ENCODE results near the gene EFCAB9. TPM values are rescaled to one million over a fixed set of nuclear protein-coding genes. Genes with fewer than 3 reads are reported as not detected.

Gene EFCAB9
- total RNA-seq (2021): not detected in 2 replicates
- long read RNA-seq: 0 reads

- H3K23me2 ChIP-seq (ENCODE audit: insufficient read length, low read depth, low read length, poor library complexity, severe bottlenecking): peaks cover 5% of the 10 kb centered on the region
- H3K27ac Mint-ChIP-seq: no peak within 1 kb of the TSS
- WGBS (ENCODE audit: extremely low coverage, insufficient read length, low lambda C conversion rate): no CpG with 5 or more reads among the region's 6 CpGs
Measured at GRCh38 chr5:172193872-172194271, at the start of gene EFCAB9. Gene EFCAB9, plus strand, starts transcription at chr5:172194172. Its CDS starts 1 bp downstream, at chr5:172194173.

More at GRCh38 chr5:172193872-172194271, at the start of gene EFCAB9:
- Mint-ChIP-seq H3K27me3 (ENCODE audit: low read depth) (peaks cover 14% of the 10 kb centered on the region), H3K9me3 (peaks cover 2 to 6% of the 10 kb centered on the region in 2 experiments; a peak in 4 of 5 replicates), H3K4me1 (peaks cover 10 to 13% of the 10 kb centered on the region in 2 experiments), H3K4me3 (no peak within 1 kb of the TSS), H3K36me3 (ENCODE audit: insufficient read depth in 1 of 3, low read depth in 3 of 3) (peaks cover 0 to 6% (median 4%) of the 10 kb centered on the region in 3 experiments; a peak in 4 of 7 replicates)
- Histone ChIP-seq H4K5ac (ENCODE audit: insufficient read length, low read depth, low read length) (no peak within 1 kb of the TSS), H3K79me1 (ENCODE audit: insufficient read depth, low read depth, low read length, poor library complexity, severe bottlenecking) (no peaks in the 10 kb centered on the region), H3K56ac (ENCODE audit: insufficient read length, low read depth, low read length) (no peak within 1 kb of the TSS), H2BK15ac (ENCODE audit: low read depth, low read length) (no peak within 1 kb of the TSS), H2BK5ac (ENCODE audit: insufficient read length, low read length) (no peak within 1 kb of the TSS), H4K91ac (ENCODE audit: insufficient read length, low read depth, low read length) (no peak within 1 kb of the TSS), H3K9me3 (ENCODE audit: control insufficient read depth, low read depth, low read length) (no peaks in the 10 kb centered on the region), H2BK120ac (ENCODE audit: low read depth, low read length, poor library complexity, severe bottlenecking) (no peak within 1 kb of the TSS), H3K27ac (ENCODE audit: insufficient read length, low read depth, low read length) (no peak within 1 kb of the TSS), H3K27me3 (ENCODE audit: insufficient read depth, low read length) (no peaks in the 10 kb centered on the region; the same call in 1 of the 2 replicates), H2BK20ac (ENCODE audit: low read depth, low read length, poor library complexity, severe bottlenecking) (no peak within 1 kb of the TSS), H3K9ac (ENCODE audit: extremely low read depth, insufficient read length, low read length) (no peak within 1 kb of the TSS), H2BK12ac (ENCODE audit: insufficient read length, low read depth, low read length) (no peak within 1 kb of the TSS), H3T11ph (ENCODE audit: low read length) (no peak within 1 kb of the TSS), H3K4me2 (ENCODE audit: insufficient read depth, insufficient read length, low read length) (no peak within 1 kb of the TSS), H3K14ac (ENCODE audit: insufficient read depth, low read length) (no peak within 1 kb of the TSS), H4K20me1 (ENCODE audit: control insufficient read depth, insufficient read depth, insufficient read length) (no peaks in the 10 kb centered on the region), H3K4ac (ENCODE audit: low read depth, low read length) (no peak within 1 kb of the TSS), H3K18ac (ENCODE audit: insufficient read length, low read depth, low read length) (no peak within 1 kb of the TSS), H3K4me1 (ENCODE audit: insufficient read depth, low read length) (no peaks in the 10 kb centered on the region), H2AK5ac (ENCODE audit: insufficient read length, low read length) (no peak within 1 kb of the TSS), H2AFZ (ENCODE audit: low read length) (no peak within 1 kb of the TSS), H4K8ac (replicated peaks; ENCODE audit: insufficient read length, low read depth, low read length) (no peak within 1 kb of the TSS), H3K79me2 (ENCODE audit: insufficient read depth, low read length) (no peaks in the 10 kb centered on the region), H3K23ac (ENCODE audit: insufficient read length, low read depth, low read length) (no peak within 1 kb of the TSS)
- TF ChIP-seq, protein P1, sequence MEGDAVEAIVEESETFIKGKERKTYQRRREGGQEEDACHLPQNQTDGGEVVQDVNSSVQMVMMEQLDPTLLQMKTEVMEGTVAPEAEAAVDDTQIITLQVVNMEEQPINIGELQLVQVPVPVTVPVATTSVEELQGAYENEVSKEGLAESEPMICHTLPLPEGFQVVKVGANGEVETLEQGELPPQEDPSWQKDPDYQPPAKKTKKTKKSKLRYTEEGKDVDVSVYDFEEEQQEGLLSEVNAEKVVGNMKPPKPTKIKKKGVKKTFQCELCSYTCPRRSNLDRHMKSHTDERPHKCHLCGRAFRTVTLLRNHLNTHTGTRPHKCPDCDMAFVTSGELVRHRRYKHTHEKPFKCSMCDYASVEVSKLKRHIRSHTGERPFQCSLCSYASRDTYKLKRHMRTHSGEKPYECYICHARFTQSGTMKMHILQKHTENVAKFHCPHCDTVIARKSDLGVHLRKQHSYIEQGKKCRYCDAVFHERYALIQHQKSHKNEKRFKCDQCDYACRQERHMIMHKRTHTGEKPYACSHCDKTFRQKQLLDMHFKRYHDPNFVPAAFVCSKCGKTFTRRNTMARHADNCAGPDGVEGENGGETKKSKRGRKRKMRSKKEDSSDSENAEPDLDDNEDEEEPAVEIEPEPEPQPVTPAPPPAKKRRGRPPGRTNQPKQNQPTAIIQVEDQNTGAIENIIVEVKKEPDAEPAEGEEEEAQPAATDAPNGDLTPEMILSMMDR (conservative IDR thresholded peaks at IDR 0.05): no peak
- DNase-seq: no peak

Data from H9 (cell line).